GM13976 (cell line): ENCODE data around the gene AGMO.
"Not testable (repeated sequence)": the region's sequence is repeated elsewhere in the genome, so short reads cannot be mapped to it uniquely, and the experiment has no call there.

Experiments used
- DNase-seq: peaks from one replicate; pipeline ENCODE4 v3.0.0; 2012; ENCODE audit warnings: low spot score
- CTCF ChIP-seq: IDR thresholded peaks from 2 replicates; pipeline ENCODE4 v1.5.1; 2012; ENCODE audit warnings: borderline replicate concordance, mild to moderate bottlenecking; ENCODE audit not compliant: insufficient read depth; ENCODE audit errors: extremely low read depth, missing control alignments, control extremely low read depth
- in situ Hi-C: fragments of 300-500 bp; cut with MboI; formaldehyde crosslinking; loops from one replicate; pipeline ENCODE4 v1.12.0; 2022; ENCODE audit warnings: low sequenced_read_pairs, mixed read lengths, inconsistent platforms; ENCODE audit not compliant: unreplicated experiment

The AGMO gene

DNA sequence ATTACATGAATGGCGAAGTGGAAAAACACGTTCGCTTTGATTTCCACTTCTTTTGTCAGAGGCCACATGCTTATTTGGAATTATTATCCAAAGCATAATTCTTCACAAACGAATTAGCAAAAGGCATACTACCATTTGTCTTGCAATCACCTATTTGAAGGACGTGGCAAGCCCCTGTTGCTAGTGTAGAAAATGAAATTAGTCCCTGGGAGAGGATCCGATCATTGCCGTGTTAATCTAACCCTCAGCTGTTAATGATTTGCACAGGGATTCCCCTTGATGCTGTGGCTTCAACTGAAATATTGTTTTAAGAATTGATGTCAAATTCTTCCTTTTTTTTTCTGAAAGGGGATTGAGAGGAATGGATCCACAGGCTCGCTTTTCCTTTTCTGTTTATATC, 4.6 kb downstream of the AGMO start:
- in situ Hi-C loops = no loop called here
- TF ChIP-seq CTCF = no peak
- DNase-seq = no peak

DNA sequence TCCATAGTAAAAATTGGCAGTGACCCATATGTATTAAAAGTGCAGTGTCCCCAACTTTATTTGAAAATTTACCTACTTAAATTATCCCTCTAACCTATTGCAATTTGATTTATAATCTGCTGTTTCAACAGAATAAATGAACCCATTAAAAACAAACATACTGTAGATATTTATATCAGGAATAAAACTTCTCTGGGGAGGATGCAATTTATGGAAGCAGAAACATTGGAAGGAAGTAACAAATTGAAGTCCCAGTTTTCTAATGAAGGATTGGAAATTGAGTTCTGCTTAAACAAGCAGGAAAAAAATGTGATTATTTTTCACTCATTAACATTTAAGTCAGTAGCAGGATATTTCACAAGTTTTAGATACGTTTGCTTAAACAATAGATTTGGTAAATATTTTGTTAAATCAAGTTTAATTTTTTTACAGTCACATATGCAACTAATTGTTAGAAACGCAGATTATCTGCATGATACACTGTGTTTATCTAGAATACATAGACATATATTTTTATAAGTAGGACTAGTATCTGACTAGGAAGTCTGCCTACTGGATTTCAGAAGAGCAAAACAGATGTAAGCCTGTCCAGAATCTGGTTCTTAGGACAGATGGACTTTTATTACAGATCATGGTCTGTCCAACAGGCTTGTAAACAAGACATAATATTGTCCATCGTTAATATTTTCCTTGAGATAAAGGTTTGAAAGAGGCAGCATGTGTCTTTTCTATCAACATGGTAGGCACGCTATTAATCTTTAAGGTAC, 5.3 kb downstream of the AGMO start:
- in situ Hi-C loops = no loop called here
- no peak for TF ChIP-seq CTCF
- no peak for DNase-seq

DNA sequence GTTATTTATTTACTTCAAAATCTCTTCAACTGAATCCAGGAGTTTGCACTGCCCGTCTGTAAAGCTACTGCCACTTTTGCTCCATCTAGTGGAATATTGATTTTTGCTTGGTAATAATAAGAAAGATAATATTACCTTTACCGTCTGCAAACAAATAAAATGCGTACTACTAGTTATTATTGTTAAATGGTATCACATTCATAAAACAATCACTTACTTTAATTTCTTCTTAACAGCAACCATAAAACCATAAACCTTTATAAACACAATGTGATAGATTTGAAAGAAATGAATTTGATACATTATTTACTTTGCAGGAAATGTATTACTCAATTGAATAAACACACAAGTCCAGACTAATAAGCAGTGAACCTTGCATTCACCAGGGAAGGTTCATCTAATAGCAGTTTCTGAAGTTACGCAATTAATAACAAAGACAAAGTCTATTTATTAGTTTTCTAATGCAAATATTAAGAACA, 6.4 kb downstream of the AGMO start:
- no peak for DNase-seq
- TF ChIP-seq CTCF = no peak
- in situ Hi-C loops = no loop called here

DNA sequence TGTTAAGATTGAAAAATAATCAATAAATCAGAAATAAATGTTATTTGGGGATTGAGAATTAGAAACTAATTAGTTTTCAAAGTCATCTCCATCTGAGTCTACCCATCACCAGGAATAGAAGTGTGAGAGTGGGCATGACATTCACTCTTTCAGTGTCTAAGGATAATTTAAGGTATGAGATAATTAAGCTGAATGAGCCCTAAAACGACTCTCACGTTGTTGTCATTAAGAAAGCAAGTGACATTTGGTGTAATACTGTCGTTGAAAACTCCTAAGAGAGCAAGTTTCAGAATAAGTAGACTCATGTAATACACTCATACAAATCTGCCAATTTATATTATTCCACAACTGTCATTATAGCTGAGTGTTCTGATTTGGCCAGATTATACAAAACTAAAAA, 7.1 kb downstream of the AGMO start:
- in situ Hi-C loops = no loop called here

GRCh38 chr7:15554081-15554480, 7.7 kb downstream of the AGMO start:
- DNase-seq = no peak
- TF ChIP-seq CTCF = no peak
- in situ Hi-C loops = no loop called here

More for the DNA sequence above, 7.1 kb downstream of the AGMO start:
- DNase-seq = no peak
- no peak for TF ChIP-seq CTCF

DNA sequence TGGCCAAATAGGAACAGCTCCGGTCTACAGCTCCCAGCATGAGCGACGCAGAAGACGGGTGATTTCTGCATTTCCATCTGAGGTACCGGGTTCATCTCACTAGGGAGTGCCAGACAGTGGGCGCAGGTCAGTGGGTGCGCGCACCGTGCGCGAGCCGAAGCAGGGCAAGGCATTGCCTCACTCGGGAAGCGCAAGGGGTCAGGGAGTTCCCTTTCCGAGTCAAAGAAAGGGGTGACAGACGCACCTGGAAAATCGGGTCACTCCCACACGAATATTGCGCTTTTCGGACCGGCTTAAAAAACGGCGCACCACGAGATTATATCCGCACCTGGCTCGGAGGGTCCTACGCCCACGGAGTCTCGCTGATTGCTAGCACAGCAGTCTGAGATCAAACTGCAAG, 14.5 kb downstream of the AGMO start:
- in situ Hi-C loops, DNase-seq: not testable (repeated sequence)

GRCh38 chr7:15546272-15546792, 15.5 kb downstream of the AGMO start:
- TF ChIP-seq CTCF = no peak
- DNase-seq = no peak
- in situ Hi-C loops = no loop called here
